GM12891 (cell line): ENCODE measurements around the gene GIPC1.

Experiments
- POLR2AphosphoS5 ChIP-seq: IDR thresholded peaks from 2 replicates; pipeline ENCODE4 v1.6.1; 2011; ENCODE audit warnings: low read depth, low read length, control low read depth
- POU2F2 ChIP-seq: IDR thresholded peaks from 2 replicates; pipeline ENCODE4 v1.6.1; 2011; ENCODE audit warnings: low read depth, mild to moderate bottlenecking, control low read depth, low read length, moderate library complexity
- SPI1 ChIP-seq: IDR thresholded peaks from 2 replicates; pipeline ENCODE4 v1.6.1; 2011; ENCODE audit warnings: low read depth, low read length, control low read depth
- TAF1 ChIP-seq: IDR thresholded peaks from 2 replicates; pipeline ENCODE4 v1.6.1; 2011; ENCODE audit warnings: low read depth, low read length, control low read depth

DNA sequence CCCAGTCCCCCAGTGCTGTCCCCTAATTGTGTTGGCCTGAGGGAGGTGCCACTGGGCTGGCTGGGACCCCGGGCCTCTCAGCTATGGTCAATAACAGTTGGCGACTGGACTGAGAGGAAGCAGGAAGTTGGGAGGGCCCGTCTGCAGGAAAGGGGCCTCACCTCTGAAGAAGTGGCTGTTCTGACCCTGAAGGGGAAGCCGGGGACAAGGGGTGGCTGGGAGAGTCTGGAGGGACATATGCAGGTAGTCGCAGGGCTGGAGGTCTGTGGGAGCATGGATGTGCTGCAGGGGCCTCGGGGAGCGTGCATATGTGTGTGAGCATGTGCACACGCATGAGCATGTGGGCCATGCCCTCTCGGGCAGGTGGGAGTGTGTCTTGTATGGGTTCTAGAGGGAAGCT is 56.9 kb downstream of the GIPC1 start:
- TF ChIP-seq TAF1 (no peak), POLR2AphosphoS5 (no peak), POU2F2 (no peak), SPI1 (no peak)
